ENCODE results near the gene PRKN.

PRKN gene

GRCh38 chr6:161578478-161578877 lies 1149.1 kb downstream of the PRKN start:
- Histone ChIP-seq H3K27me3 (ENCODE audit: insufficient read depth, poor library complexity, severe bottlenecking) (no peaks in the 10 kb centered on the region), H3K4me3 (replicated peaks; ENCODE audit: insufficient read depth, low read length) (no peak overlapping the region), H3K27ac (replicated peaks) (no peak overlapping the region)
- no peak for DNase-seq (ENCODE audit: low read depth in 1 of 2, low spot score in 1 of 2)
- TF ChIP-seq GABPA (IDR thresholded peaks at IDR 0.05; ENCODE audit: low read depth), result no peak
- TF ChIP-seq SPI1 (IDR thresholded peaks at IDR 0.05; ENCODE audit: borderline replicate concordance, low read depth), result no peak
- TF ChIP-seq POLR2AphosphoS5 (IDR thresholded peaks at IDR 0.05; ENCODE audit: low read depth), result no peak
- TF ChIP-seq, protein P1, sequence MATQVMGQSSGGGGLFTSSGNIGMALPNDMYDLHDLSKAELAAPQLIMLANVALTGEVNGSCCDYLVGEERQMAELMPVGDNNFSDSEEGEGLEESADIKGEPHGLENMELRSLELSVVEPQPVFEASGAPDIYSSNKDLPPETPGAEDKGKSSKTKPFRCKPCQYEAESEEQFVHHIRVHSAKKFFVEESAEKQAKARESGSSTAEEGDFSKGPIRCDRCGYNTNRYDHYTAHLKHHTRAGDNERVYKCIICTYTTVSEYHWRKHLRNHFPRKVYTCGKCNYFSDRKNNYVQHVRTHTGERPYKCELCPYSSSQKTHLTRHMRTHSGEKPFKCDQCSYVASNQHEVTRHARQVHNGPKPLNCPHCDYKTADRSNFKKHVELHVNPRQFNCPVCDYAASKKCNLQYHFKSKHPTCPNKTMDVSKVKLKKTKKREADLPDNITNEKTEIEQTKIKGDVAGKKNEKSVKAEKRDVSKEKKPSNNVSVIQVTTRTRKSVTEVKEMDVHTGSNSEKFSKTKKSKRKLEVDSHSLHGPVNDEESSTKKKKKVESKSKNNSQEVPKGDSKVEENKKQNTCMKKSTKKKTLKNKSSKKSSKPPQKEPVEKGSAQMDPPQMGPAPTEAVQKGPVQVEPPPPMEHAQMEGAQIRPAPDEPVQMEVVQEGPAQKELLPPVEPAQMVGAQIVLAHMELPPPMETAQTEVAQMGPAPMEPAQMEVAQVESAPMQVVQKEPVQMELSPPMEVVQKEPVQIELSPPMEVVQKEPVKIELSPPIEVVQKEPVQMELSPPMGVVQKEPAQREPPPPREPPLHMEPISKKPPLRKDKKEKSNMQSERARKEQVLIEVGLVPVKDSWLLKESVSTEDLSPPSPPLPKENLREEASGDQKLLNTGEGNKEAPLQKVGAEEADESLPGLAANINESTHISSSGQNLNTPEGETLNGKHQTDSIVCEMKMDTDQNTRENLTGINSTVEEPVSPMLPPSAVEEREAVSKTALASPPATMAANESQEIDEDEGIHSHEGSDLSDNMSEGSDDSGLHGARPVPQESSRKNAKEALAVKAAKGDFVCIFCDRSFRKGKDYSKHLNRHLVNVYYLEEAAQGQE (IDR thresholded peaks at IDR 0.05; ENCODE audit: insufficient replicate concordance, low read depth), result no peak
- no peak for TF ChIP-seq CTCF (IDR thresholded peaks at IDR 0.05; ENCODE audit: insufficient read depth, low read length)

DNA sequence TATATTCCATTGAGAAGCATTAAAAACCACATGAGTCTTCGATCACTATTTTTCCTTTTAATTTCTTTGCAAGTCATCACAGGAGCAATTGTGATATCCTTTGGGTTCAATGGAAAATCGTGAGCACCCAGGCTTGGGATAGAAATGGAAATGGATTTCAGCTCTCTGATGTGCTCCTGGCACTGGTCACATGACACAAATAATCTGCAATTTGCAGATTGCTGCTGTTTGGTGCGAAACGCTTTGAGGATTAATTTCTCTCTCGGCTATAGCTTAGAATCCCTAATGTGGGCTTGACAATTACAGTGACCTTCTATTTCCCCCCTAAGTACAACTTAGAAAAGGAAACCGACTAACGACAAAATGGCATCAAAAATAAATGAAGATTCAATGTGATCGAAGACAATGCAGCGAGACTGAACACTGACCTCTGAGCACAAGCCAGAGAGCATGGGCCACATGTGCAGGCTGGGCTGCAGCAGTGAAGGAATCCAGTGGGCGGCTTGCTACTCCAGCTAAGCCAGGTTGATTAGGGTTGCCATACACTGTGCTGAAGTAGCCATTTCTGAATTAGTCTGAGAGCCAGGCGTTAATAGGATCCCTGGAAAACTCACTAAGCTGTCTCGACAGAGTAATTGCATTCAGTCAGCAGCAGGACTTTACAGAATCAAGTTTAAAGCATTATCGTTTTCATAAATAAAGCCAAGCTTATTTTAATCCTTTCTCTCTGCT lies 1151.9 kb downstream of the PRKN start:
- DNase-seq (ENCODE audit: low read depth in 1 of 2, low spot score in 1 of 2), result no peak
- H3K4me3 ChIP-seq (replicated peaks; ENCODE audit: insufficient read depth, low read length), result no peak overlapping the region
- H3K27me3 ChIP-seq (ENCODE audit: insufficient read depth, poor library complexity, severe bottlenecking), result no peaks in the 10 kb centered on the region
- TF ChIP-seq, protein P1 (IDR thresholded peaks at IDR 0.05; ENCODE audit: insufficient replicate concordance, low read depth), result no peak
- no peak for TF ChIP-seq CTCF (IDR thresholded peaks at IDR 0.05; ENCODE audit: insufficient read depth, low read length)
- no peak for TF ChIP-seq SPI1 (IDR thresholded peaks at IDR 0.05; ENCODE audit: borderline replicate concordance, low read depth)
- TF ChIP-seq POLR2AphosphoS5 (IDR thresholded peaks at IDR 0.05; ENCODE audit: low read depth), result no peak
- no peak for TF ChIP-seq GABPA (IDR thresholded peaks at IDR 0.05; ENCODE audit: low read depth)
- H3K27ac ChIP-seq (replicated peaks), result no peak overlapping the region

DNA sequence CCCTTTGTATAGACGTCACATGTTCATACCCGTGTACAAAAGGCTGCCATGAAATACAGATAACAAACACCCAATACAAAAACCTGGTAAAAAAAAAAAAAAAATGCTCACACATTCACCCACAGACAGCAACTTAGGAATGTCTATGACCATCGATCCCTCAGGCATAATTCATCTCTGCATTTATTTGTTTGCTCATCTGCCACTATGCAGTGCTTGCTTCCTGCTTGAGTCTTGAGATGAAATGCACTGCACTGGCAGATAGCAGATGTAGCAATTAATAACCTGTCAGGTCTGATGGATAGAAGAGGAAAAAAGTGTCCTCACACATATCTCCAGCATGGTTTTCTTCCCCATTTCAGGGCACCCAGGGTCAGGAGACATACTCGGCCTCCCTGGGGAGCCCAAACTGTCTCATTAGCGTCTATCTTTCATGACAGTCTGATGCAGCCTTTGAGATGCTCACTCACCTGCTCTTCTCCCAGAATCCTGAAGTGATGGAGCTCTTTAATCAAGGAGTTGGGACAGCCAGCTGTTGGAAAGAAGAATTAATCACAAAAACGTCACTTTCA lies 1158.6 kb downstream of the PRKN start:
- H3K4me3 ChIP-seq (replicated peaks; ENCODE audit: insufficient read depth, low read length), result no peak overlapping the region
- no peaks in the 10 kb centered on the region for H3K27me3 ChIP-seq (ENCODE audit: insufficient read depth, poor library complexity, severe bottlenecking)
- DNase-seq (ENCODE audit: low read depth in 1 of 2, low spot score in 1 of 2), result no peak
- TF ChIP-seq SPI1 (IDR thresholded peaks at IDR 0.05; ENCODE audit: borderline replicate concordance, low read depth) (no peak), GABPA (IDR thresholded peaks at IDR 0.05; ENCODE audit: low read depth) (no peak), CTCF (IDR thresholded peaks at IDR 0.05; ENCODE audit: insufficient read depth, low read length) (no peak), POLR2AphosphoS5 (IDR thresholded peaks at IDR 0.05; ENCODE audit: low read depth) (no peak)
- TF ChIP-seq, protein P1 (IDR thresholded peaks at IDR 0.05; ENCODE audit: insufficient replicate concordance, low read depth), result no peak
- no peak overlapping the region for H3K27ac ChIP-seq (replicated peaks)
